Measurements from ENCODE around the gene SCUBE3. TPM values are rescaled to one million over a fixed set of nuclear protein-coding genes. Genes with fewer than 3 reads are reported as not detected.

Gene SCUBE3
- total RNA-seq, 1 experiment from 2014 or later = 0.02 TPM

Other genes starting within 250 kb of the SCUBE3 start
- 0.14 TPM in 1 of 2 replicates, not detected in the other for gene TCP11, start 72.6 kb upstream of the SCUBE3 start, total RNA-seq (2014; rRNA removed; shearing (Covaris generic))
- 6.7 and 7.2 TPM in 2 replicates for gene ZNF76, start 45.8 kb downstream of the SCUBE3 start, total RNA-seq (2014; rRNA removed; shearing (Covaris generic))
- 0.16 and 0.43 TPM in 2 replicates for gene DEF6, start 83.9 kb downstream of the SCUBE3 start, total RNA-seq (2014; rRNA removed; shearing (Covaris generic))
- 2.7 and 3.2 TPM in 2 replicates for gene PPARD, start 128.6 kb downstream of the SCUBE3 start, total RNA-seq (2014; rRNA removed; shearing (Covaris generic))
- 5.9 and 6.6 TPM in 2 replicates for gene FANCE, start 238.4 kb downstream of the SCUBE3 start, total RNA-seq (2014; rRNA removed; shearing (Covaris generic))